A673 (cell line): ENCODE measurements around the gene KIFC3. TPM values are rescaled to one million over a fixed set of nuclear protein-coding genes. Genes with fewer than 3 reads are reported as not detected.
"Not testable (repeated sequence)": the region's sequence is repeated elsewhere in the genome, so short reads cannot be mapped to it uniquely, and the experiment has no call there.

Experiments
- BruUV-seq: library from RNA; stranded (reverse); fragments of 400-500 nt; replicated peaks from 2 replicates; lab custom pipeline; 2021; lab: Mats Ljungman, UMichigan
- CTCF ChIA-PET: fragments of 300-600 bp; sonication (Branson Sonifier 250); formaldehyde crosslinking; loops from one replicate; lab custom pipeline; 2022; ENCODE audit warnings: antibody characterized with exemption; lab: Charles Lee
- POLR2A ChIA-PET: fragments of 300-600 bp; sonication (Branson Sonifier 250); formaldehyde crosslinking; loops from one replicate; lab custom pipeline; 2022; ENCODE audit warnings: antibody characterized with exemption; ENCODE audit not compliant: low non-redundant PET; lab: Charles Lee
- DNase-seq: peaks from one replicate; pipeline ENCODE4 v3.0.0-alpha.2; 2015; ENCODE audit warnings: low spot score
- H3K27ac ChIP-seq: fragments of 200-600 bp; sonication (generic); 2 replicates; pipeline ENCODE4 v1.5.1; 2016; ENCODE audit warnings: mixed run types, low read depth, mild to moderate bottlenecking, mixed read lengths, antibody characterized with exemption, low read length; ENCODE audit not compliant: poor library complexity, severe bottlenecking
- H3K27me3 ChIP-seq: fragments of 200-600 bp; sonication (generic); replicated peaks from 2 replicates; pipeline ENCODE4 v1.6.1; 2017; ENCODE audit warnings: mixed run types, low read depth, mild to moderate bottlenecking, mixed read lengths, antibody characterized with exemption, low read length; ENCODE audit not compliant: insufficient read depth, poor library complexity
- H3K36me3 ChIP-seq: fragments of 200-600 bp; sonication (generic); 2 replicates; pipeline ENCODE4 v1.6.1; 2016; ENCODE audit warnings: mixed run types, mild to moderate bottlenecking, mixed read lengths, antibody characterized with exemption, low read length; ENCODE audit not compliant: insufficient read depth, poor library complexity, severe bottlenecking
- H3K4me1 ChIP-seq: fragments of 200-600 bp; sonication (generic); 2 replicates; pipeline ENCODE4 v1.6.1; 2017; ENCODE audit warnings: mixed run types, mild to moderate bottlenecking, mixed read lengths, antibody characterized with exemption, low read length; ENCODE audit not compliant: insufficient read depth, poor library complexity, severe bottlenecking
- H3K4me3 ChIP-seq: fragments of 200-600 bp; sonication (generic); 2 replicates; pipeline ENCODE4 v1.5.1; 2016; ENCODE audit warnings: low read depth, mixed run types, mild to moderate bottlenecking, mixed read lengths, low read length; ENCODE audit not compliant: poor library complexity, severe bottlenecking
- H3K9me3 ChIP-seq: fragments of 200-600 bp; sonication (generic); 2 replicates; pipeline ENCODE4 v1.6.1; 2016; ENCODE audit warnings: mixed run types, low read depth, mild to moderate bottlenecking, mixed read lengths, antibody characterized with exemption, low read length; ENCODE audit not compliant: poor library complexity, severe bottlenecking
- CTCF ChIP-seq: fragments of 300-800, 200-600 bp; sonication (generic); conservative IDR thresholded peaks from 2 replicates; pipeline ENCODE4 v1.5.1; 2017; ENCODE audit warnings: low read depth, mild to moderate bottlenecking, antibody characterized with exemption, low read length, moderate library complexity, mixed read lengths
- EZH2 ChIP-seq: fragments of 200-600 bp; sonication (generic); IDR thresholded peaks from 2 replicates; pipeline ENCODE4 v1.6.1; 2017; ENCODE audit warnings: borderline replicate concordance, low read depth, mild to moderate bottlenecking, mixed read lengths, antibody characterized with exemption, low read length; ENCODE audit not compliant: poor library complexity, severe bottlenecking
- intact Hi-C: fragments of 100-400 bp; cut with micrococcal nuclease; formaldehyde crosslinking; loops from one replicate; pipeline ENCODE4 v1.10.0; 2022; ENCODE audit not compliant: unreplicated experiment
- total RNA-seq: library from RNA; stranded (reverse); gene quantifications from 2 replicates; pipeline ENCODE4 v1.2.3, GENCODE V29; 2021

The KIFC3 gene
- total RNA-seq, 1 experiment from 2014 or later, result 198 TPM

- ChIA-PET CTCF (no interaction called here), POLR2A (no interaction called here)
- BruUV-seq, result no TSS peak
- H3K27ac ChIP-seq, result peak overlapping the region; percentile 58
- H3K36me3 ChIP-seq, result peaks cover 4% of the 10 kb centered on the region
- H3K27me3 ChIP-seq, result no peaks in the 10 kb centered on the region
- TF ChIP-seq CTCF (no peak), EZH2 (no peak)
- H3K4me3 ChIP-seq, result no peak overlapping the region
- H3K4me1 ChIP-seq, result peaks cover 18% of the 10 kb centered on the region
- DNase-seq, result peak; percentile 85
- no peaks in the 10 kb centered on the region for H3K9me3 ChIP-seq
- intact Hi-C loops, result no loop called here
Measured at GRCh38 chr16:57815987-57816745, 13.9 kb upstream of the KIFC3 start.

GRCh38 chr16:57814896-57815295 lies 12.6 kb upstream of the KIFC3 start:
- CTCF ChIA-PET, result no interaction called here

GRCh38 chr16:57813466-57813865 lies 11.2 kb upstream of the KIFC3 start:
- no TSS peak for BruUV-seq
- intact Hi-C loops, result no loop called here
- Histone ChIP-seq H3K4me1 (peaks cover 45% of the 10 kb centered on the region), H3K27ac (no peak overlapping the region), H3K36me3 (no peaks in the 10 kb centered on the region), H3K4me3 (no peak overlapping the region), H3K27me3 (no peaks in the 10 kb centered on the region), H3K9me3 (no peaks in the 10 kb centered on the region)
- CTCF ChIA-PET, result no interaction called here
- POLR2A ChIA-PET, result no interaction called here
- TF ChIP-seq EZH2, result no peak
- no peak for TF ChIP-seq CTCF
- DNase-seq, result no peak

More at GRCh38 chr16:57814896-57815295, 12.6 kb upstream of the KIFC3 start:
- no peak overlapping the region for H3K4me3 ChIP-seq
- no peaks in the 10 kb centered on the region for H3K9me3 ChIP-seq
- peaks cover 31% of the 10 kb centered on the region for H3K4me1 ChIP-seq
- no peaks in the 10 kb centered on the region for H3K36me3 ChIP-seq
- no TSS peak for BruUV-seq
- DNase-seq, result no peak
- TF ChIP-seq EZH2, result no peak
- no peak for TF ChIP-seq CTCF
- no peaks in the 10 kb centered on the region for H3K27me3 ChIP-seq
- peak overlapping the region; percentile 37 for H3K27ac ChIP-seq
- POLR2A ChIA-PET, result no interaction called here
- intact Hi-C loops, result no loop called here

GRCh38 chr16:57811340-57811739 lies 9.0 kb upstream of the KIFC3 start:
- intact Hi-C loops, CTCF ChIA-PET, POLR2A ChIA-PET, H3K9me3 ChIP-seq, BruUV-seq, H3K27me3 ChIP-seq, H3K36me3 ChIP-seq, DNase-seq, H3K4me3 ChIP-seq: not testable (repeated sequence)
- H3K27ac ChIP-seq, result peak overlapping the region; percentile 89
- H3K4me1 ChIP-seq, result peaks cover 56% of the 10 kb centered on the region
